ENCODE results near the gene OR6M1. TPM values are rescaled to one million over a fixed set of nuclear protein-coding genes. Genes with fewer than 3 reads are reported as not detected.

The OR6M1 gene
- total and polyA plus RNA-seq, 2 of the 4 experiments (the other 2 are of a cell fraction): not detected

DNA sequence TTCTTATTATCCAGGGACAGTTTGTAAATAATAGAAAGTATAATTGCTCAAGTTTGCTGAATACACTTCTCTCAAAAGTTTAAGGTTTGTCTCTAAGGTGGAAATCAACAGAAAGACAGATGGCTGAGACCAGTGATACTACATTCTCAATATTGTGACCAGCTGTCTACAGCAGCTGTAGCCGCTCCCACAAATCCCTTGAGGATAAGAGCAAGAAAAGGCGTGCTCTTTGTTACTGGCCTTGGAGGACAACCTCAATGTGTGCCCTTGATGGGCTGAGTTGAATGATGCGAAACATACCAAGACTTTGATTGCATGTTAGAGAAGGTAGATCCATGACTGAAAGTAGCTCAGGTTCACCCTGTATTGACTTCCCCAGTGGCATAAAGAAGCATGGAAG lies 6.1 kb downstream of the OR6M1 start:
- dilution Hi-C loops (cut with HindIII; ENCODE audit: low sequenced_read_pairs, unreplicated experiment): no loop called here
- ATAC-seq (ENCODE audit: low read depth): no peak

More for the DNA sequence above, 6.1 kb downstream of the OR6M1 start:
- no peaks in the 10 kb centered on the region for H3K4me1 ChIP-seq (ENCODE audit: control insufficient read depth, insufficient read depth, low read length)
- no peaks in the 10 kb centered on the region for H3K27me3 ChIP-seq (ENCODE audit: control insufficient read depth, insufficient read depth, low read length)
- CTCF ChIA-PET: no interaction called here
- no peaks in the 10 kb centered on the region for H3K36me3 ChIP-seq (ENCODE audit: control insufficient read depth, insufficient read depth, low read length)
- H3K18ac ChIP-seq (ENCODE audit: low read depth, low read length): no peak overlapping the region
- H3K4ac ChIP-seq (ENCODE audit: low read depth, low read length): no peak overlapping the region
- POLR2A ChIA-PET (ENCODE audit: unreplicated experiment): no interaction called here
- no peak overlapping the region for H2BK20ac ChIP-seq (ENCODE audit: low read depth, low read length)
- no peak overlapping the region for H4K91ac ChIP-seq (ENCODE audit: insufficient read depth, low read depth, low read length)
- TF ChIP-seq SMC3 (IDR thresholded peaks at IDR 0.05; ENCODE audit: low read depth, low read length) (no peak), MAFK (IDR thresholded peaks at IDR 0.05; ENCODE audit: low read depth, low read length) (no peak), BHLHE40 (IDR thresholded peaks at IDR 0.05; ENCODE audit: low read depth, low read length) (no peak), MAZ (IDR thresholded peaks at IDR 0.05; ENCODE audit: borderline replicate concordance, low read depth, low read length) (no peak), RFX5 (IDR thresholded peaks at IDR 0.05; ENCODE audit: low read depth, low read length) (no peak), POLR2A (IDR thresholded peaks at IDR 0.05; ENCODE audit: low read depth, low read length) (no peak), CEBPB (IDR thresholded peaks at IDR 0.05; ENCODE audit: low read depth, low read length) (no peak), RAD21 (IDR thresholded peaks at IDR 0.05; ENCODE audit: low read length) (no peak), CHD1 (IDR thresholded peaks at IDR 0.05; ENCODE audit: low read depth, low read length) (no peak), NFE2L2 (IDR thresholded peaks at IDR 0.05; ENCODE audit: low read depth, low read length) (no peak)
- TF ChIP-seq, protein P1, sequence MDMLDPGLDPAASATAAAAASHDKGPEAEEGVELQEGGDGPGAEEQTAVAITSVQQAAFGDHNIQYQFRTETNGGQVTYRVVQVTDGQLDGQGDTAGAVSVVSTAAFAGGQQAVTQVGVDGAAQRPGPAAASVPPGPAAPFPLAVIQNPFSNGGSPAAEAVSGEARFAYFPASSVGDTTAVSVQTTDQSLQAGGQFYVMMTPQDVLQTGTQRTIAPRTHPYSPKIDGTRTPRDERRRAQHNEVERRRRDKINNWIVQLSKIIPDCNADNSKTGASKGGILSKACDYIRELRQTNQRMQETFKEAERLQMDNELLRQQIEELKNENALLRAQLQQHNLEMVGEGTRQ (IDR thresholded peaks at IDR 0.05; ENCODE audit: low read depth, low read length): no peak
- no peak overlapping the region for H4K5ac ChIP-seq (ENCODE audit: low read depth, low read length)
- no peaks in the 10 kb centered on the region for H4K20me1 ChIP-seq (ENCODE audit: insufficient read depth, low read length)
- H2BK15ac ChIP-seq (ENCODE audit: low read depth, low read length): no peak overlapping the region
- no peak overlapping the region for H2BK120ac ChIP-seq (ENCODE audit: low read depth, low read length)
- intact Hi-C loops (cut with micrococcal nuclease): no loop called here
- H3K79me1 ChIP-seq (ENCODE audit: low read depth in 1 of 2, low read length in 2 of 2): no peaks in the 10 kb centered on the region
- DNase-seq: no peak
- no peak overlapping the region for H3K14ac ChIP-seq (replicated peaks; ENCODE audit: low read depth, low read length)
- no peak overlapping the region for H2AK5ac ChIP-seq (ENCODE audit: low read depth, low read length)
- H3K56ac ChIP-seq (ENCODE audit: extremely low read depth, insufficient read depth, low read length): no peak overlapping the region
- H2BK5ac ChIP-seq (ENCODE audit: low read depth, low read length, poor library complexity, severe bottlenecking): no peak overlapping the region
- no peak overlapping the region for H3K4me2 ChIP-seq (ENCODE audit: low read depth, low read length)
- in situ Hi-C loops (cut with MboI; ENCODE audit: low sequenced_read_pairs): no loop called here
- no peaks in the 10 kb centered on the region for H3K9me1 ChIP-seq (ENCODE audit: insufficient read depth, low read length)
- no CpG with 5 or more reads among the region's 3 CpGs for WGBS, 2 experiments (ENCODE audit: extremely low coverage in 2 of 2, insufficient read length in 1 of 2)
- no peak overlapping the region for H3K4me3 ChIP-seq (ENCODE audit: insufficient read depth, low read depth, low read length)
- no TSS peak for BruUV-seq (replicated peaks)
- no peak overlapping the region for H3K9ac ChIP-seq (ENCODE audit: low read depth, low read length)
- H3K27ac ChIP-seq (ENCODE audit: insufficient read depth, low read length): no peak overlapping the region
- no peak overlapping the region for H3K23ac ChIP-seq (ENCODE audit: low read depth, low read length)
- H2AFZ ChIP-seq (replicated peaks; ENCODE audit: low read length, poor library complexity): no peak overlapping the region
- no peak overlapping the region for H4K8ac ChIP-seq (ENCODE audit: low read depth in 2 of 2, low read length in 2 of 2)
- H3K9me3 ChIP-seq (ENCODE audit: control insufficient read depth, insufficient read depth, low read length): no peaks in the 10 kb centered on the region
- no peak overlapping the region for H2AK9ac ChIP-seq (replicated peaks; ENCODE audit: low read depth, low read length, poor library complexity)
